Measurements from ENCODE around the gene REX1BD. TPM values are rescaled to one million over a fixed set of nuclear protein-coding genes. Genes with fewer than 3 reads are reported as not detected.

The REX1BD gene
- total and polyA plus RNA-seq, 2 of the 8 experiments (the other 6 are each of a cell fraction or from before 2014, with no cell fraction given): 56.8 to 62.7 TPM

DNA sequence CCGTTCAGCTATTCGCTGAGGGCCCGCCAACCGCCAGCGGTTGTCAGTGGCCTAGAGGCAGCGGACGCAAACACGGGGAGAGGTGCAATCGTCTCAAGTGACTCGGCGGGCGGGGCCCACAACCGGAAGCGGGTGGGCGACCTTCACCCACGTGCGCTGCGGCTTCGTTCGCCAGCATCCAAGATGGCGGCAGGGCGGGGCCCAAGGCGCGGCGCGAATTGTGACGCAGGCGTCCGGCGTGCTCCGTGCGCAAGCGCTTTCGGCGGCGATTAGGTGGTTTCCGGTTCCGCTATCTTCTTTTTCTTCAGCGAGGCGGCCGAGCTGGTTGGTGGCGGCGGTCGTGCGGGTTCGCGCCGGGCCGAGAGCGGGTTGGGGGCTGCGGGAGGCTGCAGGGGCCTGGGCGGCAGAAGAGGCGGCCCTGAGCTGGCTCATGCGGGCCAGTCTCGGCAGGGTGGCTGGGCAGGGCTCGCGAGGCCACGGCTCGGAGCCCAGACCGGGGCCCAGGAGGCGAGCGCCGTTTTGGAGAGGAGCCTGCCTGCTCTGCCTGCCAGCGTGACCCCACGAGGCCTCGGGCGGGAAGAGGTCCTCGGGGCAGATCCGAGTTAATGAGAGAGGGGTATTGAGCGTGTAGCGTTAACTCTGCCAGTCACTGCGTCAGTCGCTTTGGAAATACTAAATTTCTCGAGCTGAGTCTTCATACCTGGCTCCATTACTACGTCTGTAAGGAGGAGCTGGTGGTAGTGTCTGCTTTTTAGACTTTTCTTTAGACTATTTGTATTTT is 16.8 kb upstream of the REX1BD start, which contains the start of gene UBA52 (continued):
- TF ChIP-seq, protein P1, sequence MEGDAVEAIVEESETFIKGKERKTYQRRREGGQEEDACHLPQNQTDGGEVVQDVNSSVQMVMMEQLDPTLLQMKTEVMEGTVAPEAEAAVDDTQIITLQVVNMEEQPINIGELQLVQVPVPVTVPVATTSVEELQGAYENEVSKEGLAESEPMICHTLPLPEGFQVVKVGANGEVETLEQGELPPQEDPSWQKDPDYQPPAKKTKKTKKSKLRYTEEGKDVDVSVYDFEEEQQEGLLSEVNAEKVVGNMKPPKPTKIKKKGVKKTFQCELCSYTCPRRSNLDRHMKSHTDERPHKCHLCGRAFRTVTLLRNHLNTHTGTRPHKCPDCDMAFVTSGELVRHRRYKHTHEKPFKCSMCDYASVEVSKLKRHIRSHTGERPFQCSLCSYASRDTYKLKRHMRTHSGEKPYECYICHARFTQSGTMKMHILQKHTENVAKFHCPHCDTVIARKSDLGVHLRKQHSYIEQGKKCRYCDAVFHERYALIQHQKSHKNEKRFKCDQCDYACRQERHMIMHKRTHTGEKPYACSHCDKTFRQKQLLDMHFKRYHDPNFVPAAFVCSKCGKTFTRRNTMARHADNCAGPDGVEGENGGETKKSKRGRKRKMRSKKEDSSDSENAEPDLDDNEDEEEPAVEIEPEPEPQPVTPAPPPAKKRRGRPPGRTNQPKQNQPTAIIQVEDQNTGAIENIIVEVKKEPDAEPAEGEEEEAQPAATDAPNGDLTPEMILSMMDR (IDR thresholded peaks at IDR 0.05; ENCODE audit: control extremely low read depth in 1 of 3, insufficient read depth in 1 of 3, low read depth in 1 of 3, low read length in 3 of 3): peak in 1 of 3 experiments; percentile 15; a peak in 1 of 4 replicates
- TF ChIP-seq, protein P2, sequence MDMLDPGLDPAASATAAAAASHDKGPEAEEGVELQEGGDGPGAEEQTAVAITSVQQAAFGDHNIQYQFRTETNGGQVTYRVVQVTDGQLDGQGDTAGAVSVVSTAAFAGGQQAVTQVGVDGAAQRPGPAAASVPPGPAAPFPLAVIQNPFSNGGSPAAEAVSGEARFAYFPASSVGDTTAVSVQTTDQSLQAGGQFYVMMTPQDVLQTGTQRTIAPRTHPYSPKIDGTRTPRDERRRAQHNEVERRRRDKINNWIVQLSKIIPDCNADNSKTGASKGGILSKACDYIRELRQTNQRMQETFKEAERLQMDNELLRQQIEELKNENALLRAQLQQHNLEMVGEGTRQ (IDR thresholded peaks at IDR 0.05; ENCODE audit: low read length): peak; percentile 88
- TF ChIP-seq, protein P3, sequence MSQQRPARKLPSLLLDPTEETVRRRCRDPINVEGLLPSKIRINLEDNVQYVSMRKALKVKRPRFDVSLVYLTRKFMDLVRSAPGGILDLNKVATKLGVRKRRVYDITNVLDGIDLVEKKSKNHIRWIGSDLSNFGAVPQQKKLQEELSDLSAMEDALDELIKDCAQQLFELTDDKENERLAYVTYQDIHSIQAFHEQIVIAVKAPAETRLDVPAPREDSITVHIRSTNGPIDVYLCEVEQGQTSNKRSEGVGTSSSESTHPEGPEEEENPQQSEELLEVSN (IDR thresholded peaks at IDR 0.05): no peak; the same call in none of the 2 replicates
- peak; percentile 53 for TF ChIP-seq SIX5 (IDR thresholded peaks at IDR 0.05; ENCODE audit: low read depth, low read length)
- TF ChIP-seq NRF1 (IDR thresholded peaks at IDR 0.05; ENCODE audit: low read depth, low read length): peak; percentile 74
- TF ChIP-seq EZH2 (IDR thresholded peaks at IDR 0.05; ENCODE audit: low read depth, low read length, severe bottlenecking): no peak
- TF ChIP-seq SP2 (IDR thresholded peaks at IDR 0.05; ENCODE audit: low read length): no peak
- TF ChIP-seq POLR2A (IDR thresholded peaks at IDR 0.05; ENCODE audit: control extremely low read depth in 1 of 2, low read depth in 2 of 2, low read length in 2 of 2): peak in 1 of 2 experiments; percentile 91; a peak in 2 of 3 replicates
- 0 out of 2 replicates have a peak, but pooled peaks have one; percentile 1 for TF ChIP-seq TCF12 (IDR thresholded peaks at IDR 0.05; ENCODE audit: low read depth, low read length)
- TF ChIP-seq, protein P4, sequence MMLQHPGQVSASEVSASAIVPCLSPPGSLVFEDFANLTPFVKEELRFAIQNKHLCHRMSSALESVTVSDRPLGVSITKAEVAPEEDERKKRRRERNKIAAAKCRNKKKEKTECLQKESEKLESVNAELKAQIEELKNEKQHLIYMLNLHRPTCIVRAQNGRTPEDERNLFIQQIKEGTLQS (IDR thresholded peaks at IDR 0.05; ENCODE audit: insufficient read depth, low read depth, low read length): peak; percentile 86
- TF ChIP-seq TAF7 (optimal IDR thresholded peaks at IDR 0.05; ENCODE audit: borderline replicate concordance, low read depth, low read length): peak; percentile 96
- peak; percentile 81 for TF ChIP-seq SP1 (IDR thresholded peaks at IDR 0.05; ENCODE audit: low read depth, low read length)
- peak; percentile 76; the same call in 1 of the 2 replicates for TF ChIP-seq GABPA (IDR thresholded peaks at IDR 0.05; ENCODE audit: borderline replicate concordance, insufficient read depth, low read length)
- peak; percentile 84 for TF ChIP-seq POLR2AphosphoS5 (IDR thresholded peaks at IDR 0.05; ENCODE audit: low read depth, low read length)
- TF ChIP-seq SRF (IDR thresholded peaks at IDR 0.05; ENCODE audit: low read depth, low read length): peak; percentile 55
- TF ChIP-seq CREB1 (IDR thresholded peaks at IDR 0.05): peak; percentile 99
- TF ChIP-seq EGR1 (IDR thresholded peaks at IDR 0.05; ENCODE audit: borderline replicate concordance, low read depth, low read length): peak; percentile 25; the same call in 1 of the 2 replicates
- no peak for TF ChIP-seq GTF2F1 (IDR thresholded peaks at IDR 0.05; ENCODE audit: borderline replicate concordance, low read depth, low read length)
- no peak for TF ChIP-seq MAFK (IDR thresholded peaks at IDR 0.05; ENCODE audit: low read depth, low read length)
- no peak for TF ChIP-seq SUZ12 (IDR thresholded peaks at IDR 0.05; ENCODE audit: low read length)
